Neutrophil (primary cell): ENCODE measurements around the gene FBXL20.

Source experiments
- H3K27ac ChIP-seq: fragments of 200-600 bp; sonication (generic); 2 replicates; pipeline ENCODE4 v1.5.1; 2016; ENCODE audit warnings: mild to moderate bottlenecking, moderate library complexity
- H3K27me3 ChIP-seq: fragments of 200-600 bp; sonication (generic); 2 replicates; pipeline ENCODE4 v1.6.0; 2016; ENCODE audit warnings: mild to moderate bottlenecking
- H3K36me3 ChIP-seq: fragments of 200-600 bp; sonication (generic); 2 replicates; pipeline ENCODE4 v1.5.1; 2017
- H3K4me1 ChIP-seq, 2 experiments: fragments of 200-600 bp in 1 of 2; sonication (generic) in 1 of 2; 1 replicate in 1 of 2; 2 replicates in 1 of 2; pipeline versions ENCODE4 v1.5.1 to v1.6.1; 2013 to 2016; ENCODE audit warnings: low read depth in 1 of 2, low read length in 1 of 2, mild to moderate bottlenecking in 1 of 2, moderate library complexity in 1 of 2; ENCODE audit not compliant: control insufficient read depth in 1 of 2, insufficient read depth in 1 of 2
- H3K4me3 ChIP-seq, 2 experiments: fragments of 200-600 bp in 1 of 2; sonication (generic) in 1 of 2; 1 replicate in 1 of 2; 2 replicates in 1 of 2; pipeline ENCODE4 v1.5.1; 2013 to 2016; ENCODE audit warnings: low read depth in 1 of 2, low read length in 1 of 2, mild to moderate bottlenecking in 1 of 2, moderate library complexity in 1 of 2
- H3K9me3 ChIP-seq: fragments of 200-600 bp; sonication (generic); 2 replicates; pipeline ENCODE4 v1.5.1; 2016
- CTCF ChIP-seq: fragments of 200-600 bp; sonication (generic); IDR thresholded peaks from 2 replicates; pipeline ENCODE4 v1.5.1; 2016; ENCODE audit warnings: antibody characterized with exemption

Gene FBXL20

GRCh38 chr17:39276113-39276512 lies 125.3 kb downstream of the FBXL20 start:
- TF ChIP-seq CTCF = no peak
- H3K4me1 ChIP-seq = no peaks in the 10 kb centered on the region
- H3K36me3 ChIP-seq = peaks cover 95% of the 10 kb centered on the region
- H3K9me3 ChIP-seq = no peaks in the 10 kb centered on the region
- no peaks in the 10 kb centered on the region for H3K27me3 ChIP-seq
- no peak overlapping the region for H3K4me3 ChIP-seq
- H3K27ac ChIP-seq = no peak overlapping the region

GRCh38 chr17:39271546-39271945 lies 129.9 kb downstream of the FBXL20 start:
- H3K27ac ChIP-seq = no peak overlapping the region
- H3K27me3 ChIP-seq = no peaks in the 10 kb centered on the region
- no peak overlapping the region for H3K4me3 ChIP-seq
- H3K9me3 ChIP-seq = no peaks in the 10 kb centered on the region
- peaks cover 91% of the 10 kb centered on the region for H3K36me3 ChIP-seq
- no peaks in the 10 kb centered on the region for H3K4me1 ChIP-seq
- no peak for TF ChIP-seq CTCF

- Histone ChIP-seq H3K27ac (no peak overlapping the region), H3K4me3 (no peak overlapping the region), H3K36me3 (peaks cover 92% of the 10 kb centered on the region), H3K27me3 (no peaks in the 10 kb centered on the region), H3K9me3 (no peaks in the 10 kb centered on the region), H3K4me1 (no peaks in the 10 kb centered on the region)
- TF ChIP-seq CTCF = no peak
Observed at GRCh38 chr17:39270923-39271322, 130.5 kb downstream of the FBXL20 start.

- Histone ChIP-seq H3K4me3 (no peak overlapping the region), H3K36me3 (peaks cover 98% of the 10 kb centered on the region), H3K4me1 (no peaks in the 10 kb centered on the region), H3K27ac (no peak overlapping the region), H3K9me3 (no peaks in the 10 kb centered on the region), H3K27me3 (no peaks in the 10 kb centered on the region)
- TF ChIP-seq CTCF = no peak
Observed at GRCh38 chr17:39264119-39264518, 137.3 kb downstream of the FBXL20 start.

- no peaks in the 10 kb centered on the region for H3K4me1 ChIP-seq
- peaks cover 98% of the 10 kb centered on the region for H3K36me3 ChIP-seq
- TF ChIP-seq CTCF = no peak
- no peaks in the 10 kb centered on the region for H3K27me3 ChIP-seq
- H3K4me3 ChIP-seq = no peak overlapping the region
- H3K9me3 ChIP-seq = no peaks in the 10 kb centered on the region
- H3K27ac ChIP-seq = no peak overlapping the region
Observed at GRCh38 chr17:39261286-39261685, 140.1 kb downstream of the FBXL20 start.
